GM23338 (cell line): Measurements from ENCODE around the gene JAZF1. TPM values are rescaled to one million over a fixed set of nuclear protein-coding genes. Genes with fewer than 3 reads are reported as not detected.

Experiments used
- ATAC-seq: fragments of 200-7000 bp; cut with Tn5 transposase; 3 replicates; pipeline ENCODE4 v1.9.1; 2020
- DNase-seq: peaks from one replicate; pipeline ENCODE4 v3.0.0-alpha.2; 2015; ENCODE audit warnings: low spot score
- H2AFZ ChIP-seq: fragments of 200-600 bp; sonication (generic); 2 replicates; pipeline ENCODE4 v1.8.0; 2016; ENCODE audit warnings: antibody characterized with exemption, mild to moderate bottlenecking, moderate library complexity
- H3F3A ChIP-seq: fragments of 200-600 bp; sonication (generic); replicated peaks from 2 replicates; pipeline ENCODE4 v1.8.0; 2017; ENCODE audit warnings: antibody characterized with exemption, mixed run types, low read depth
- H3K27ac ChIP-seq: fragments of 200-600 bp; sonication (generic); 2 replicates; pipeline ENCODE4 v1.6.1; 2016; ENCODE audit warnings: low read depth
- H3K27me3 ChIP-seq: fragments of 200-600 bp; sonication (generic); 2 replicates; pipeline ENCODE4 v1.8.0; 2016; ENCODE audit warnings: mild to moderate bottlenecking, mixed run types, moderate library complexity; ENCODE audit not compliant: insufficient read depth
- H3K36me3 ChIP-seq: fragments of 200-600 bp; sonication (generic); 2 replicates; pipeline ENCODE4 v1.8.0; 2016; ENCODE audit warnings: mild to moderate bottlenecking; ENCODE audit not compliant: insufficient read depth
- H3K4me1 ChIP-seq: fragments of 200-600 bp; sonication (generic); 2 replicates; pipeline ENCODE4 v1.8.0; 2016; ENCODE audit warnings: mild to moderate bottlenecking, moderate library complexity; ENCODE audit not compliant: insufficient read depth
- H3K4me2 ChIP-seq: fragments of 200-600 bp; sonication (generic); 2 replicates; pipeline ENCODE4 v1.7.1; 2017; ENCODE audit warnings: mixed run types
- H3K4me3 ChIP-seq: fragments of 200-600 bp; sonication (generic); 2 replicates; pipeline ENCODE4 v1.6.1; 2016; ENCODE audit warnings: mixed run types
- H3K79me2 ChIP-seq: fragments of 200-600 bp; sonication (generic); replicated peaks from 2 replicates; pipeline ENCODE4 v1.8.0; 2017; ENCODE audit warnings: mild to moderate bottlenecking; ENCODE audit not compliant: insufficient read depth
- H3K9me2 ChIP-seq: fragments of 200-600 bp; sonication (generic); 2 replicates; pipeline ENCODE4 v1.8.0; 2017; ENCODE audit not compliant: insufficient read depth
- H4K20me1 ChIP-seq: fragments of 200-600 bp; sonication (generic); replicated peaks from 2 replicates; pipeline ENCODE4 v1.8.0; 2017; ENCODE audit warnings: mild to moderate bottlenecking; ENCODE audit not compliant: insufficient read depth
- H3K27ac Mint-ChIP-seq: 2 replicates; pipeline ENCODE4 v1.8.0; 2020; ENCODE audit warnings: inconsistent platforms, mild to moderate bottlenecking, moderate library complexity, mixed read lengths
- H3K27me3 Mint-ChIP-seq: 3 replicates; pipeline ENCODE4 v1.8.0; 2022; ENCODE audit warnings: low read depth, mild to moderate bottlenecking, moderate library complexity, mixed read lengths, inconsistent platforms; ENCODE audit not compliant: insufficient read depth, poor library complexity
- H3K36me3 Mint-ChIP-seq: 3 replicates; pipeline ENCODE4 v1.8.0; 2021; ENCODE audit warnings: low read depth, mild to moderate bottlenecking, inconsistent platforms, moderate library complexity, mixed read lengths
- H3K4me1 Mint-ChIP-seq: 3 replicates; pipeline ENCODE4 v1.8.0; 2020; ENCODE audit warnings: mild to moderate bottlenecking, inconsistent platforms, mixed read lengths
- H3K4me3 Mint-ChIP-seq: 3 replicates; pipeline ENCODE4 v1.8.0; 2021; ENCODE audit warnings: moderate library complexity, mild to moderate bottlenecking, inconsistent platforms, mixed read lengths
- H3K9me3 Mint-ChIP-seq: 3 replicates; pipeline ENCODE4 v1.8.0; 2020; ENCODE audit warnings: moderate library complexity, mild to moderate bottlenecking, inconsistent platforms, mixed read lengths
- ETS1 ChIP-seq: IDR thresholded peaks from 2 replicates; pipeline ENCODE4 v1.6.1; 2016; ENCODE audit warnings: antibody characterized with exemption
- EZH2 ChIP-seq: fragments of 200-600 bp; sonication (generic); IDR thresholded peaks from one replicate; pipeline ENCODE4 v1.8.0; 2017; ENCODE audit warnings: antibody characterized with exemption, mild to moderate bottlenecking, low read depth; ENCODE audit not compliant: unreplicated experiment
- EZH2phosphoT487 ChIP-seq: fragments of 200-600 bp; sonication (generic); IDR thresholded peaks from one replicate; pipeline ENCODE4 v1.8.1; 2018; ENCODE audit warnings: antibody characterized with exemption; ENCODE audit not compliant: unreplicated experiment
- NANOG ChIP-seq: IDR thresholded peaks from 2 replicates; pipeline ENCODE4 v1.6.1; 2016; ENCODE audit warnings: antibody characterized with exemption, borderline replicate concordance
- POLR2AphosphoS5 ChIP-seq: IDR thresholded peaks from 2 replicates; pipeline ENCODE4 v1.6.1; 2016; ENCODE audit warnings: antibody characterized with exemption, low read depth
- ZNF462 ChIP-seq: fragments of 250-450 bp; sonication (Bioruptor Pico); IDR thresholded peaks from 2 replicates; pipeline ENCODE4 v1.5.0; 2020; ENCODE audit warnings: mild to moderate bottlenecking, moderate library complexity
- polyA plus RNA-seq: library from polyadenylated mRNA; unstranded; fragments of >200 nt; fragmentation: Nextera tagmentation; extraction: Ambion mirVana; gene quantifications from 2 replicates; pipeline ENCODE4 v1.2.1, GENCODE V29; 2016
- total RNA-seq: library from RNA; depleted of rRNA; stranded (reverse); fragments of >200 nt; shearing (Covaris generic); gene quantifications from 2 replicates; pipeline ENCODE4 v1.2.3, GENCODE V29; 2014

Gene JAZF1
- total and polyA plus RNA-seq, 2 experiments from 2014 or later, result 12.2 to 22.2 TPM

GRCh38 chr7:28179120-28180030 lies 1.2 kb downstream of the JAZF1 start (continued):
- no peak for TF ChIP-seq ZNF462 (CRISPR knock-in tag)

GRCh38 chr7:28178599-28178998 lies 2.0 kb downstream of the JAZF1 start:
- H3K36me3 ChIP-seq, result no peaks in the 10 kb centered on the region
- H3K27me3 ChIP-seq, result 0 out of 2 replicates have a peak, but pooled peaks cover 3% of the 10 kb centered on the region
- H3F3A ChIP-seq, result peaks cover 5% of the 10 kb centered on the region; the same call in 1 of the 2 replicates
- H3K27me3 Mint-ChIP-seq, result peaks cover 14% of the 10 kb centered on the region
- peaks cover 2% of the 10 kb centered on the region; the same call in 1 of the 3 replicates for H3K9me3 Mint-ChIP-seq
- H4K20me1 ChIP-seq, result no peaks in the 10 kb centered on the region; the same call in 1 of the 2 replicates
- H3K4me3 Mint-ChIP-seq, result peak overlapping the region; percentile 75
- peaks cover 55% of the 10 kb centered on the region for H3K79me2 ChIP-seq
- no peak overlapping the region for H3K27ac ChIP-seq
- no peak for ATAC-seq
- H3K4me1 Mint-ChIP-seq, result peaks cover 47% of the 10 kb centered on the region
- H3K27ac Mint-ChIP-seq, result no peak overlapping the region
- no peaks in the 10 kb centered on the region for H3K9me2 ChIP-seq
- H3K4me3 ChIP-seq, result peak overlapping the region; percentile 76
- DNase-seq, result no peak
- peaks cover 63% of the 10 kb centered on the region for H3K4me1 ChIP-seq
- H3K4me2 ChIP-seq, result peak overlapping the region; percentile 81
- no peak overlapping the region for H2AFZ ChIP-seq
- H3K36me3 Mint-ChIP-seq, result peaks cover 3% of the 10 kb centered on the region; the same call in 1 of the 3 replicates
- TF ChIP-seq ZNF462 (CRISPR knock-in tag) (no peak), EZH2 (no peak), POLR2AphosphoS5 (no peak), EZH2phosphoT487 (no peak), ETS1 (no peak), NANOG (no peak)
